Mucosa of stomach (tissue), 1 donor: ENCODE data around the gene ADARB2.

ENCODE experiments used
- H3K27me3 ChIP-seq: one replicate; pipeline ENCODE4 v1.7.0; 2013; ENCODE audit warnings: mild to moderate bottlenecking, low read length; ENCODE audit not compliant: control insufficient read depth, insufficient read depth
- H3K36me3 ChIP-seq: one replicate; pipeline ENCODE4 v1.7.0; 2013; ENCODE audit warnings: low read length; ENCODE audit not compliant: control insufficient read depth, insufficient read depth
- H3K4me1 ChIP-seq: one replicate; pipeline ENCODE4 v1.7.0; 2013; ENCODE audit warnings: mild to moderate bottlenecking, low read length; ENCODE audit not compliant: control insufficient read depth, insufficient read depth
- H3K4me3 ChIP-seq: one replicate; pipeline ENCODE4 v1.7.0; 2013; ENCODE audit warnings: low read length
- H3K9ac ChIP-seq: one replicate; pipeline ENCODE4 v1.7.0; 2013; ENCODE audit warnings: mild to moderate bottlenecking, low read length, moderate library complexity
- H3K9me3 ChIP-seq: one replicate; pipeline ENCODE4 v1.7.0; 2013; ENCODE audit warnings: mild to moderate bottlenecking, low read length, moderate library complexity; ENCODE audit not compliant: control insufficient read depth
- donor health status: Pancreatic carcinoma.

ADARB2 gene

DNA sequence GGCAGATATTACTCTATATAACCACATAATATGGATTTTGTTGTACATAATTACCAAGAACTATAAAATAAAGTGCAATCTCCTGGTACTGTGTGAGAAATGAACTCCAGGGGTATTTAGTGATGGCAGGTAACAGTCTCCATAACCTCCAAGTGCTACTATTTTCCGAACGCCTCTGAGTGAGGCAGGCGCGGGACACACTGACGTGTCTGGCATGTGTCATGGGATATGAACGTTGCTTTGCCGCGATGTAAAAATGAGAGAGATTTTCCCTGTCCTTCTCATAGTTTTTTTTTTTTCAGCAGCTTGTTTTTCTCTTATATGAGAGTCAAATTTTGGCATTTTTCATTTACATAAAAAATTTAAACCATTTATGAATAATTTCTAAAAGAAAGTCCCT lies 3.6 kb downstream of the ADARB2 start:
- Histone ChIP-seq H3K9ac (no peak overlapping the region), H3K9me3 (no peaks in the 10 kb centered on the region), H3K27me3 (peaks cover 30% of the 10 kb centered on the region), H3K4me3 (no peak overlapping the region), H3K36me3 (no peaks in the 10 kb centered on the region), H3K4me1 (peaks cover 3% of the 10 kb centered on the region)

DNA sequence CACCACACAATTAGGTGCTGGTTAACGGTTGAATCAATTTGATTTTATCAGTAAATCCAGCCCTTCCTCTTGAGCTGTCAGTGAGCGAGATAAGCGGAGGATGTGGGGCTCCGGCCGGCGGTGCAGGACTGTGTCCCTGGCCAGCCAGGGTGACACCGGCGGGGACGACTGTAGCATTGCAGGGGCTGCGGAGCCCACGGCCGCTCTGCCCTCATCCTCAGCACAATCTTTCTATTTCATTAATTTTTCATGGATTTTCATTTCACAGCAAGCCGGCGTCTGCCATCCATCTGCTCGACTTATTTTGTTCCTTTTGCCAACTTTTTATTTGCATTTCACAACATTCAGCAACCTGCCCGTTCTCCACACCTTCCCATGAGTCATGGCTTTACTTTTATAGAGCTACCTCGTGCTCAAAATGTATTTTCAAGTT lies 4.7 kb downstream of the ADARB2 start:
- no peak overlapping the region for H3K9ac ChIP-seq
- H3K27me3 ChIP-seq: peaks cover 28% of the 10 kb centered on the region
- H3K36me3 ChIP-seq: no peaks in the 10 kb centered on the region
- no peak overlapping the region for H3K4me3 ChIP-seq
- H3K9me3 ChIP-seq: no peaks in the 10 kb centered on the region
- H3K4me1 ChIP-seq: peaks cover 3% of the 10 kb centered on the region

DNA sequence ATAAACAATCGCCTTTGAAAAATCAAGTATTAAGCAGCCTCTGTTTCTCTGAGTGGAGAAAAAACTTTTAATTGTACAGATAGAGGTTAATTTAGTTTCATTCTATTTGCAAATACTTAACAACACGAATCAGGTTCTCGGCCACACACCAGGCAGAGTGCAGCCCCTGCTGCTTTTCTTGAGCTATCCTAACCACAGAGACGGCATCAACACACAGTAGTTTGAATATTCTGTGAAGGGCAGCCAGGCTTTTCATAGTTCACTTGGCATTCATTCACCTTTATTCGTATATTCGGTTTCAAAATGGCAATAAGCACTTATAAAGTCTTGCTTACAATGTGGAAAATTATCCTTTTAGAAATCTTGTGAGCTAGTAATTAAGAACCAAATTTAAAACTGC lies 5.7 kb downstream of the ADARB2 start:
- Histone ChIP-seq H3K9me3 (no peaks in the 10 kb centered on the region), H3K27me3 (peaks cover 18% of the 10 kb centered on the region), H3K4me1 (peaks cover 3% of the 10 kb centered on the region), H3K36me3 (no peaks in the 10 kb centered on the region), H3K9ac (no peak overlapping the region), H3K4me3 (no peak overlapping the region)

DNA sequence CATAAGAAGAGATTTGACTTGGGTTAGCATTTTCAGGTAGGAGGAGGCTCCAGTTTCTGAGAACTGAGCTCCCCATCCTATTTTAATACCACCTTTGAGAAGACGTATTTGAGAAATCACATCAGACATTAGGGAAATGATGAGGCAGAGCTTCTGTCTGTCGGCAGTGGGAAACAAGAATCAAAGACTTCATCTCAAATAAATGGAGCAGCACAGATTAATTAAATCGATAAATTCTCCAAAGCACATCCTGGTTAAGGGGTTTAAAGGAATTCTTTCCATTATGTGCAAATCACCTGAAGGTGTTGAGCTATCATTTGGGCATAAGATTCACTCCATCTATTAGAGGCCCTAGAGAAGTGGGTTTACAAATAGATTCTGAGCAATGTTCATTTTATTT lies 7.6 kb downstream of the ADARB2 start:
- Histone ChIP-seq H3K4me1 (peaks cover 3% of the 10 kb centered on the region), H3K9ac (no peak overlapping the region), H3K36me3 (no peaks in the 10 kb centered on the region), H3K27me3 (peaks cover 10% of the 10 kb centered on the region), H3K4me3 (no peak overlapping the region), H3K9me3 (no peaks in the 10 kb centered on the region)

DNA sequence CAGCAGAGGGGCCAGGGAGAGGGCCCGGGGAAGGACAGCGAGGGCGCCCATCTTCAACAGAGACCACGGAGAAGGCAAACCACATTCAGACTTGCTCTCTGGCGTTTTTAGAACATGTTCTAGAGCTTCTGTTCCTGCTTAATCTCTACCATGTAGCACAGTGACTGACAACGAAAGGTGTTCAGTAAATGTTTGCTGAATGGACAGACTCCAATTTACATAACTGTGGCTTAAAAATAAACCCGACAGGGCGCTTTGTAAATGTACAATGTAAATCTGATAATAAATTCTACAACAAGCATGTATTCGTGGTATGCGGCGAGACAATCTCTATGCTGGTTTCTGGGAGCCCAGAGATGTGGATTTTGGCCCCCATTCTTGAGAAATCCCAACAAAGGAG lies 10.5 kb downstream of the ADARB2 start:
- no peaks in the 10 kb centered on the region for H3K27me3 ChIP-seq
- H3K9me3 ChIP-seq: no peaks in the 10 kb centered on the region
- no peak overlapping the region for H3K9ac ChIP-seq
- H3K36me3 ChIP-seq: no peaks in the 10 kb centered on the region
- no peaks in the 10 kb centered on the region for H3K4me1 ChIP-seq
- H3K4me3 ChIP-seq: no peak overlapping the region

DNA sequence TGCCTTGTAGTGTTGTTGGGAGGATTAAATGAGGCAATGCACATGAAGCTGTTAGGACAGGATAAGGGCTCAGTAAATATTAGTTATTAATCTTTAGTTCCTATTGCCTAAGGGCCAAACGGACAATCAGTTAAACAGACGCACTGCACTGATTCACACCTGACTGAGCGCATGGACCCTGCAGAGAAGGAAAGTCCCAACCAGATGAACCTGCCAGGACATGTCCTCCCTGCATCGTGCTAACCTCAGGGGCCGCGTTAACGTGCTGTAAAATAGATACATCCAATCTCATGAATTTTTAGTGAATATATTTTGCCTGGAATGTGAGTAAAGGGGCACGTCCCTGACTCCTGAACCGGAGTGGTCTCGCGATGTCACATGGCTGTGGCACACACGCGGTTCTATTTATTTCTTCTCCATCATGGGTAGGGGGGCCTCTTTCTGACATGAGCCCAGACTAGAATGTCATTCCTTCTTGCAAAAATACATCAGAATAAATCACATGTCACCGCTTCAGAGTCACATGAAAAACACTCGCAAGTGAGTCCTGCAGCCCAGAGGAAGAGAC lies 12.3 kb downstream of the ADARB2 start:
- Histone ChIP-seq H3K27me3 (no peaks in the 10 kb centered on the region), H3K4me3 (no peak overlapping the region), H3K4me1 (no peaks in the 10 kb centered on the region), H3K9me3 (no peaks in the 10 kb centered on the region), H3K9ac (no peak overlapping the region), H3K36me3 (no peaks in the 10 kb centered on the region)

DNA sequence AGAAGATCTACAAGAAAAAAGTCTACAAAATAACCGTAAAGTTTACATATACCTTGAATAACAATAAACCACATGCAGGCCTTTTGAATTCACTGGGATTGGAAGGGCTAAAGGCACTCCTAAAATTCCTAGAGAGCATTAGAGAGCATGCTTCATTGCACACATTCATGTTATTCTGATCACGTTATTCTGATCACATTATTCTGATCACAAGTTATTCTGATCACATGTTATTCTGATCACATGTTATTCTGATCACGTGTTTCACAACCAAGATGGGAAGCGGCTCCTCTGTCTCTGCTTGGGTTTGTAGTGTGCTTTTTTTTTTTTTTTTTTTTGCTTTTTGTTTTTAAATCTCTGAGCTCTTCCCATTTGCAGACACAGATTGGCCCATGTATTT lies 20.5 kb downstream of the ADARB2 start:
- Histone ChIP-seq H3K36me3 (no peaks in the 10 kb centered on the region), H3K27me3 (no peaks in the 10 kb centered on the region), H3K9me3 (no peaks in the 10 kb centered on the region), H3K9ac (no peak overlapping the region), H3K4me1 (no peaks in the 10 kb centered on the region), H3K4me3 (no peak overlapping the region)

DNA sequence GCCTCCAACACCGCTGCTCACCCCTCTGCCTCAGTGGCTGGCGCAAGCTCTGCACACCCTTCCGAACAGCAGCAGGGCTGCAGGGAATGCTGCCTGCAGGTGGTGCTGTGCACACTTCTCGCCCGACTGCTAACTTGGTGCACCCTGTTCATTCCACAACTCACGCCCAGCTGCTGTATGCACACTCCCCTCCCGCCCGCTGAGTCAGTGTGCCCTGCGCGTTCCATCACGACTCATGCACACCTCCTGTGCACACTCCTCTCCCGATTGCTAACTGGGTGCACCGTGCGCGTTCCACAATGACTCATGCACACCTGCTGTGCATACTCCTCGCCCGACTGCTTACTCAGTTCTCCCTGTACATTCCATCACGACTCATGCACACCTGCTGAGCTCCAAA lies 21.5 kb downstream of the ADARB2 start:
- no peaks in the 10 kb centered on the region for H3K27me3 ChIP-seq
- H3K4me3 ChIP-seq: no peak overlapping the region
- H3K9ac ChIP-seq: no peak overlapping the region
- H3K9me3 ChIP-seq: no peaks in the 10 kb centered on the region
- no peaks in the 10 kb centered on the region for H3K4me1 ChIP-seq
- no peaks in the 10 kb centered on the region for H3K36me3 ChIP-seq

DNA sequence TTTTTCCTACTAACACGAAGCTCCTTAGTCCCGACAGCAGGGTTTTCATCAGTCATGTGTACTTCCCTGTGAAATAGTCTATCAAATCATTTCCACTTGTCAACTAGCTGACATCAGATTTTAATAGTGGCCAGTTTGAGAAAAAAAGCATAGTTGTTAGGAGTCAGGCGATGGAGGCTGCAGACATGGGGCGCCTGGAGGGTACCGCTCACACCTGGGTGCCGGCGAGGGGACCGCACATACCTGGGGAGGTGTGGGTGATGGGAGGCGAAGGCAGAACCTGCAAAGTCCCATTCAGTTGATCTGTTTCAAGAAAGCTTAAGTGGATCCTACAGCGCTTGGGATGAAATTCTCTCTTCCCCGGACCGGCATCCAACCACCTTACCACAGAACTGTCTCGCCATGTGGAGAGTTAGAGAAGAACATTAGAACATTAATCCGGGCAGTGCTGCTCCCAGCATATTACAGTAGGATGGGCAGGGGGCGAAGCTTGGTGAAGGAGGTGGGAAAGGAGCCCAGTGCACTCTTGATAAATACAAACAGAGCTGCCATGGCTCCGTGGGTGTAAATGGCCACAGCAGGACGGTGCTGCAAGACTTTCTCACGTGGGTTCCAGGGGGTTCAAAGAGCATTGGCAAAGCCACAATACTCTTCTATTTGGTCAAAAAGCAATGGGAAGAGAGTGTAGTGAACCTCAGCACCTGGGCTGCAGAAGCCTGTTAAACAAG lies 24.2 kb downstream of the ADARB2 start:
- no peak overlapping the region for H3K9ac ChIP-seq
- no peaks in the 10 kb centered on the region for H3K9me3 ChIP-seq
- H3K27me3 ChIP-seq: no peaks in the 10 kb centered on the region
- H3K4me3 ChIP-seq: no peak overlapping the region
- H3K4me1 ChIP-seq: no peaks in the 10 kb centered on the region
- H3K36me3 ChIP-seq: no peaks in the 10 kb centered on the region

DNA sequence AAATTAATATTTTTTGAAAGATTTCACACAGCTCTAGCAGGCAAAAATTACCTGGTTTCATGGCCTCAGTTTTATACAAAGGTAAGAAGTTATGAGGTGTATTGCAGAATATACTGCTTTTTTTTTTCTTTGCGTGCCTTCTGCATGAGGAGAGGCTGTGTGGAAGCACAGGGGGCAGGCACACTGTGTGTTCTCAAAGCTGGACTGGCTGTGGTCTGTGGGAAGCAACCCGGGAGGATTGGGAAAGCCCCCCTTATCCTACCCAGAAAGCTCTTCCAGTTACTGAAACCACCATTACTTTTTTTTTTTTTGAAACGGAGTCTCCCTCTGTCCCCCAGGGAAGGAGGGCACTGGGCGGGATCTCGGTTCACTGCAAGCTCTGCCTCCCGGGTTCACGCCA lies 25.0 kb downstream of the ADARB2 start:
- H3K36me3 ChIP-seq: no peaks in the 10 kb centered on the region
- H3K4me3 ChIP-seq: no peak overlapping the region
- H3K9me3 ChIP-seq: no peaks in the 10 kb centered on the region
- H3K4me1 ChIP-seq: no peaks in the 10 kb centered on the region
- H3K27me3 ChIP-seq: no peaks in the 10 kb centered on the region
- no peak overlapping the region for H3K9ac ChIP-seq

DNA sequence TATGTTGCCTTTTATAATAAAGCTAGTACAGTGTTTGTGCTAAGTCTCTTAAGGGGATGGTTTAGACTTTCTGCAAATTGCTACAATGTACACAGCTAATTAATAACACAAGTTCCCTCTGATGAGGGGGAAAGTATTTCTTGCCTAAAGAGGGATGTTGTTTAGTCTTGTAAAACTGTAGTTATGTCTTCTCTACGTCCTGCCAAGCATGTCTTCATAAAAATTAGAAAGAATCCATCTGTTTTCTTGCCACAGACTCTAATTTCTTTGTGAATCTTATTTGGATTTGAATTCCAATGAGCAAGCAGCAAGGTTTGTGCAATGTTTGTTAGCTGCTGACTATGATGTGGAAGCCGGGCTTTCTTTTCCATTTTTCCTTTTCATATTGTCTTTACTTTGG lies 28.2 kb downstream of the ADARB2 start:
- Histone ChIP-seq H3K36me3 (no peaks in the 10 kb centered on the region), H3K4me1 (no peaks in the 10 kb centered on the region), H3K27me3 (no peaks in the 10 kb centered on the region), H3K4me3 (no peak overlapping the region), H3K9me3 (no peaks in the 10 kb centered on the region), H3K9ac (no peak overlapping the region)

DNA sequence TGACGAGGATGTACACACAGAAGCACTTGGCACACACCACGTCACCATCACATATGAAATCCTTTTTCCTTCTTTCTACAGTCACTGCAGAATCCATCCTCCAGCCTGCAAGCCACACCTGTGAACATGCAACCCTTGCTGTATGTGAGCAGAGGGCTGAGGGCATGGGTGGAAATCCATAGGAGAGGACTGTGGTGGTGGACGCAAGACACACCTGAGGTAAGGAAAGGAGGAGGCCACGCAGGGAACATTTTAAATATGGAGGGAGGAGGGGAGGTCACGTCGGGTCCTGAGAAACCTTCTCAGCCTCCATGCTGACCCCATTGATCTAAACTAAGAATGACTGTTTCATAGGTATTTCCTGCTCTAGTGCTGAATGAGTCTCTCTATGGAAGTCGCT lies 28.6 kb downstream of the ADARB2 start:
- H3K36me3 ChIP-seq: no peaks in the 10 kb centered on the region
- H3K27me3 ChIP-seq: no peaks in the 10 kb centered on the region
- H3K9ac ChIP-seq: no peak overlapping the region
- no peak overlapping the region for H3K4me3 ChIP-seq
- no peaks in the 10 kb centered on the region for H3K4me1 ChIP-seq
- H3K9me3 ChIP-seq: no peaks in the 10 kb centered on the region

DNA sequence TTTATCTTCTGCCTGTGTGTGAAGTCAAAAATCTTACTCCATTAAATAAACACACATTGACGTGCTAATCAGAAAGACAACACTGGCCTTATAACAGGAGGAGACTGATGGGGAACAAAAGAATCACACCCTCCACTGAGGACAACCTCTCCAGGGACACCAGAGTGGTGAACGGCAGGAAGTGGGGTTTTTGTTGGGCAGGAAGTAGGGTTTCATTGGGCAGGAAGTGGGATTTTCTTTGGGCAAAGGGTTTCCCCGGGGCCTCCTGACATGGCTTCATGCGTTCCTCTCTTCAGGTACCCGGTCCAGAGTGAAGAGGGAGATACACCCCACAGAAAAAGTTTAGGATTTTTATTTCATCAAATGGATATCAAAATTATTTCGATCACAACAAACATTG lies 30.6 kb downstream of the ADARB2 start:
- no peaks in the 10 kb centered on the region for H3K36me3 ChIP-seq
- H3K27me3 ChIP-seq: no peaks in the 10 kb centered on the region
- H3K9ac ChIP-seq: no peak overlapping the region
- H3K9me3 ChIP-seq: no peaks in the 10 kb centered on the region
- no peak overlapping the region for H3K4me3 ChIP-seq
- H3K4me1 ChIP-seq: no peaks in the 10 kb centered on the region
